SK-N-SH (cell line): ENCODE data around the gene PPP4R2.

Source experiments
- CHD2 ChIP-seq: fragments of 150-350 bp; IDR thresholded peaks from 2 replicates; pipeline ENCODE4 v1.6.1; 2018; ENCODE audit warnings: low read length; ENCODE audit not compliant: partially characterized antibody
- CTCF ChIP-seq: fragments of 200-600 bp; sonication (generic); IDR thresholded peaks from 2 replicates; pipeline ENCODE4 v1.6.1; 2017; ENCODE audit warnings: antibody characterized with exemption, mild to moderate bottlenecking, moderate library complexity
- EP300 ChIP-seq, 2 experiments: IDR thresholded peaks; 2 replicates each; pipeline versions ENCODE4 v1.4.0 to v1.6.1; 2012; ENCODE audit warnings: borderline replicate concordance in 1 of 2, low read depth in 1 of 2, low read length in 1 of 2
- FOXM1 ChIP-seq: IDR thresholded peaks from 2 replicates; pipeline ENCODE4 v1.4.0; 2012; ENCODE audit warnings: low read depth, mild to moderate bottlenecking
- NRF1 ChIP-seq: IDR thresholded peaks from 2 replicates; pipeline ENCODE4 v1.6.1; 2012; ENCODE audit warnings: low read depth, mild to moderate bottlenecking, low read length
- POLR2AphosphoS5 ChIP-seq: IDR thresholded peaks from 2 replicates; pipeline ENCODE4 v1.6.1; 2012; ENCODE audit warnings: low read depth, low read length
- RAD21 ChIP-seq: IDR thresholded peaks from 2 replicates; pipeline ENCODE4 v1.6.1; 2012; ENCODE audit warnings: mild to moderate bottlenecking, low read length
- RCOR1 ChIP-seq: fragments of 150-350 bp; IDR thresholded peaks from 2 replicates; pipeline ENCODE4 v1.6.1; 2017; ENCODE audit warnings: antibody characterized with exemption, low read length
- RFX5 ChIP-seq: IDR thresholded peaks from 2 replicates; pipeline ENCODE4 v1.6.1; 2012; ENCODE audit warnings: mild to moderate bottlenecking, improper control_type of control experiment, low read length
- TAF1 ChIP-seq: IDR thresholded peaks from 2 replicates; pipeline ENCODE4 v1.6.1; 2012; ENCODE audit warnings: low read depth, mild to moderate bottlenecking, low read length, moderate library complexity, borderline replicate concordance
- TF ChIP-seq, protein P1 (sequence below): IDR thresholded peaks from 2 replicates; pipeline ENCODE4 v1.4.0; 2012; ENCODE audit warnings: low read depth

DNA sequence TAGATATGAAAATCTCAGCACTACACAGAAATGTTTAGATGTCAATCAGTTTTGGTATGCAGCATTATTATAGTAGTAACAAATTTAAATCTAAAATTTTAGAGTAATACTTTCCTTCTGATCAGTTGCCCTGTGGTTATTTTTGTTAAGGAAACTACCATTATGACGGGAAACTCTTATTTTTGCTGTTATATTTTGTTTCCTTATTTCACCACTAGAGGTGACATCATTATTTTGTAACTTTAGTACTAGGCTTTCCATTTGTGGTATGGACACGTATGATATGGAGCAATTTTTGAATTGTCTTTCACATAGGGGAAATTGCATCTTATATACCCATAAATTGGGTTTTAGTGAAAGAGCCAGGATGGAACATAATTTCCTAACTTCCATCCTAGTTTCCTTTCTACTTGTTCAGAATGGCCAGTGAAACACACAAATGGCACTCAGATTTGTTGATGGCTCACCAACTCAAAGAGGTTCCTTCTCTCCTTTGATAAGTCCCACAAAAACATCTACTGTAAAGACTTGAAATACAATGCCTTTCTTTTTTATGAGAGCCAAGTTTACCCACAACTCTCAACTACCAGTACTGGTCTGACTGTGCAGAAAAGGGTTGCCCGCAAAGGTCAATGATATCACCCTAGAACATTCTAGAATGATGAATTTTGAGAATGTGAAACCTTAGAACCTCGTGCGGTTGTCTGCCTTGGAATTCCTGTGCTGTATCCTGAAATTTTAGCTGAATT, 19.4 kb upstream of the PPP4R2 start:
- peak; percentile 44 for TF ChIP-seq CTCF
- TF ChIP-seq CHD2 = no peak
- no peak for TF ChIP-seq POLR2AphosphoS5
- TF ChIP-seq FOXM1 = no peak
- no peak for TF ChIP-seq EP300 (IDR thresholded peaks at IDR 0.05; ENCODE audit: borderline replicate concordance in 1 of 2, low read depth in 1 of 2, low read length in 1 of 2)
- no peak for TF ChIP-seq RAD21
- TF ChIP-seq, protein P1, sequence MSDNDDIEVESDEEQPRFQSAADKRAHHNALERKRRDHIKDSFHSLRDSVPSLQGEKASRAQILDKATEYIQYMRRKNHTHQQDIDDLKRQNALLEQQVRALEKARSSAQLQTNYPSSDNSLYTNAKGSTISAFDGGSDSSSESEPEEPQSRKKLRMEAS = no peak
- no peak for TF ChIP-seq TAF1
- TF ChIP-seq RCOR1 = no peak
- TF ChIP-seq NRF1 = no peak
- TF ChIP-seq RFX5 = no peak
